Mucosa of stomach (tissue), 1 donor: Measurements from ENCODE around the gene TPD52L3.

ENCODE experiments used
- H3K27me3 ChIP-seq: one replicate; pipeline ENCODE4 v1.7.0; 2013; ENCODE audit warnings: mild to moderate bottlenecking, low read length; ENCODE audit not compliant: control insufficient read depth, insufficient read depth
- H3K36me3 ChIP-seq: one replicate; pipeline ENCODE4 v1.7.0; 2013; ENCODE audit warnings: low read length; ENCODE audit not compliant: control insufficient read depth, insufficient read depth
- H3K4me1 ChIP-seq: one replicate; pipeline ENCODE4 v1.7.0; 2013; ENCODE audit warnings: mild to moderate bottlenecking, low read length; ENCODE audit not compliant: control insufficient read depth, insufficient read depth
- H3K4me3 ChIP-seq: one replicate; pipeline ENCODE4 v1.7.0; 2013; ENCODE audit warnings: low read length
- H3K9ac ChIP-seq: one replicate; pipeline ENCODE4 v1.7.0; 2013; ENCODE audit warnings: mild to moderate bottlenecking, low read length, moderate library complexity
- H3K9me3 ChIP-seq: one replicate; pipeline ENCODE4 v1.7.0; 2013; ENCODE audit warnings: mild to moderate bottlenecking, low read length, moderate library complexity; ENCODE audit not compliant: control insufficient read depth
- donor health status: Pancreatic carcinoma.

Gene TPD52L3

DNA sequence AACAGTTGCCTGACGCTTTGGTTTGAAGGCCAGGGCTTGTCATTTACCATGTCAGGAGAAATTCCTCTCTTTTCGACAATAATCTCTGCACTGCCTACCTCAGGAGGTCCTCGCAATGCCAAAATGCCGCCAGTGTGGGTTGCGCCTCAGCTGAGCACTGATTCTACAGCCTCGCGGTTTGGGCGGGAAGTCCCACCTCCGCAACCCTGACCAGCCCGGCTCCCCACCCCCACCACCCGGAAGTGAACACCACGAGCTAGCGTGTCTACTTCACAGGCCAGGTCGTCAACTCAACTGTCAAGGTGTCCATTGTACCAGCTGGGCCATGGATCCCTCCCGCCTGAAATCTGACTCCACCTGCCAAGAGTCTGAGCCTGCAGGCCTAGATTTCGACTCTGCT lies at the start of gene TPD52L3:
Gene TPD52L3, plus strand, starts transcription at position 273 of the 400 bp plus-strand sequence. CDS start 221 bp downstream, outside the sequence.
- Histone ChIP-seq H3K9ac (no peak within 1 kb of the TSS), H3K4me1 (no peaks in the 10 kb centered on the region), H3K27me3 (no peaks in the 10 kb centered on the region), H3K9me3 (no peaks in the 10 kb centered on the region), H3K36me3 (no peaks in the 10 kb centered on the region), H3K4me3 (no peak within 1 kb of the TSS)

- Histone ChIP-seq H3K4me1 (no peaks in the 10 kb centered on the region), H3K4me3 (no peak overlapping the region), H3K9me3 (no peaks in the 10 kb centered on the region), H3K9ac (no peak overlapping the region), H3K36me3 (no peaks in the 10 kb centered on the region), H3K27me3 (no peaks in the 10 kb centered on the region)
Observed at GRCh38 chr9:6301858-6302257, 26.3 kb upstream of the TPD52L3 start.

GRCh38 chr9:6302417-6302816 lies 25.8 kb upstream of the TPD52L3 start:
- Histone ChIP-seq H3K27me3 (no peaks in the 10 kb centered on the region), H3K36me3 (no peaks in the 10 kb centered on the region), H3K4me1 (no peaks in the 10 kb centered on the region), H3K9ac (no peak overlapping the region), H3K9me3 (no peaks in the 10 kb centered on the region), H3K4me3 (no peak overlapping the region)

- Histone ChIP-seq H3K9ac (no peak overlapping the region), H3K27me3 (no peaks in the 10 kb centered on the region), H3K36me3 (no peaks in the 10 kb centered on the region), H3K4me1 (no peaks in the 10 kb centered on the region), H3K9me3 (no peaks in the 10 kb centered on the region), H3K4me3 (no peak overlapping the region)
Observed at GRCh38 chr9:6304232-6304631, 23.9 kb upstream of the TPD52L3 start.

DNA sequence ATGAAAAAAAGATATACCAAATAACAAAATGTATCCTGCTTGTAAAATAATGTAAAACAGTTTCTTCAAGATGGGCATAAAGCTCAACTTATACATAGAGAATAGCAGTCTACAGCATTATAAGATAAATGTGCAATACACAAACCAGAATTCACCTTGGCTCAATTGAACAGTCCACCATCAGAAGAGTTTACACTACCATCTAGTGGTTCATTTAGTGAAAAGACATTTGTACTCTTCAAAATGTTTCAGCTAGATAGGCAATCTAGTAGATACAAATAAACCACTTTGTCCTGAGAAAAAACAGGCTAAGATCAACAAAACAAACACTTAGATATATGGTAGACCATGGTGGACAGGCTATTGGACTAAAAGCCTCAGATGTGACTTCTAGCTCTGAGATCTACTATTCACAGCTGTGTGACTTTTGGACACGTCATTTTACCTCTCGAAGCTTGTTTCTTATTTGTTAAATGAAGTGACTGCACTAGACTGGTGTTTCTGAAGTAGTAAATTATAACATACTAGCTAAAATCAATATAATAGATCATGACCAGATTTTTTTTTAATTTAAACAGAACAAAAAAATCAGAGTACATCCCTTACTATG lies 22.1 kb upstream of the TPD52L3 start:
- Histone ChIP-seq H3K27me3 (no peaks in the 10 kb centered on the region), H3K4me1 (no peaks in the 10 kb centered on the region), H3K9ac (no peak overlapping the region), H3K9me3 (no peaks in the 10 kb centered on the region), H3K4me3 (no peak overlapping the region), H3K36me3 (no peaks in the 10 kb centered on the region)

DNA sequence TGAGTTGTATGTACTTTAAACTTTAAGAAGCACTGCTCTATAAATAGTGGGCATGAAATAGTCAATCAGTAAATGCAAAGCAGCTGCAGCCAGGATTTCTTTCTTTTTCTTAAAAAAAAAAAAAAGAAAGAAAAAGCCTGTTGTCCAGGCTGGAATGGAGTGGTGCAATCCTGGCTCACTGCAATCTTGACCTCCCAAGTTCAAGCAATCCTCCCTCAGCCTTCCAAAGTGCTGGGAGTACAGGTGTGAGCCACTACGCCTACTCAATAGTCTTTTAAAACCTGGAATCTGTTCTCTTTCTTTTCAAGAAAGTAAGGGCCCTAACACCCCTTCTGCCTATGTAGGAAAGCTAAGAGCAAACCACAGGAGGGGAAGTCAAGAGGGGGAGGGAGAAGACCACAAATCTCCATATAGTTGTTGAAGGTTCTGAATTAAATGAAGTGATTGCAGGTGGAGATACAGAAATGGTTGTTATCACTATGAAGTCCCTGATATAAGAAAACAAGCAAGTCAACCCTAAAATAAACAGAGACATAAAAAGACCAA lies 20.6 kb upstream of the TPD52L3 start:
- no peaks in the 10 kb centered on the region for H3K9me3 ChIP-seq
- no peak overlapping the region for H3K9ac ChIP-seq
- no peaks in the 10 kb centered on the region for H3K36me3 ChIP-seq
- no peaks in the 10 kb centered on the region for H3K27me3 ChIP-seq
- H3K4me3 ChIP-seq: no peak overlapping the region
- no peaks in the 10 kb centered on the region for H3K4me1 ChIP-seq

DNA sequence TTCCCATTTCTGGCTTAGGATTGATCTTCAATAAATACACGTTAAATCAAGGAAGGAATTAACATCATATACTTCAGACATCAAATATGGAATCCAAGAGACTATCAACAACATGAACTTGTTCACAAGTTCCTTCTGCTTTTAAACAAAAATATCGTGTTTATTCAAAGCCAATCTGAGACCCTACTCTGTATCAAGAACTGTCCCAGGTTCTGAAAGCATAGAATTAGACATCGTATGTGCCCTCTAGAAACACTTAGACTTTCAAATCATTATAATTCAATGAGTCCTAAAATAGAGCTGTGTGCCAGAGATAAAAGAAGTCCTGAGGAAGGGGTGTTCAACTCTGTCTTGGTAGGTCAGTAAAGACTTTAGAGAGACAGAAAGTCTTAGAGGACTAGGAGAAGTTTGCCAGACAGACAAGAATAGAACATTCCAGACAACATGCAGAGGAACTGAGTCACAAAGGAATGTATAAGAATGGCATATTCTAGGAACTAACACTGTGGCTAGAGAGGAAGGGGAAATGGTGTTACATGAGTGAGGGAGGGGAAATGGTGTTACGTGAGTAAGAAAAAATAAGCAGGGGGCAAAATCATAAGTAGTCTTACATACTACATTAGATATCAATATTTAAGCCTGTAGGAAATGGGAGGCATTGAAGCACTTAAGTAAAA lies 2.9 kb downstream of the TPD52L3 start:
- Histone ChIP-seq H3K9ac (no peak overlapping the region), H3K9me3 (no peaks in the 10 kb centered on the region), H3K4me3 (no peak overlapping the region), H3K27me3 (no peaks in the 10 kb centered on the region), H3K36me3 (no peaks in the 10 kb centered on the region), H3K4me1 (no peaks in the 10 kb centered on the region)

- no peaks in the 10 kb centered on the region for H3K27me3 ChIP-seq
- H3K9ac ChIP-seq: no peak overlapping the region
- no peaks in the 10 kb centered on the region for H3K9me3 ChIP-seq
- H3K36me3 ChIP-seq: no peaks in the 10 kb centered on the region
- no peaks in the 10 kb centered on the region for H3K4me1 ChIP-seq
- no peak overlapping the region for H3K4me3 ChIP-seq
Observed at GRCh38 chr9:6334305-6334704, 6.1 kb downstream of the TPD52L3 start.

DNA sequence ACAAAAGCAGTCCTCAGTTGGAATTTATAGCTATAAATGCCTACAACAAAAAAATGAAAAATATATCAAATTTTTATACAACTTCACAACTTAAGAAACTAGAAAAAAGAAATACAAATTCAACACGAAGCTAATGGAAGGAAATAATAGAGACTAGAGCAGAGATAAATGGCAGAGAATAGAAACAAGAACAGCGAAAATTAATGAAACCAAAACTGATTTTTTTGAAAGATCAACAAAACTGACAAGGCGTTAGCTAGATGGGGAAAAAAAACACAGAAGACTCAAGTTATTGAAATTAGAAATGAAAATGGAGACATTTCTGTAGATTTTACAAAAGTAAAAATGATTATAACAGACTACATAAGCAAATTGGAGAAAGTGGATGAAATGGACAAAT lies 20.6 kb downstream of the TPD52L3 start:
- H3K27me3 ChIP-seq: no peaks in the 10 kb centered on the region
- no peaks in the 10 kb centered on the region for H3K36me3 ChIP-seq
- H3K4me3 ChIP-seq: no peak overlapping the region
- H3K9ac ChIP-seq: no peak overlapping the region
- no peaks in the 10 kb centered on the region for H3K9me3 ChIP-seq
- no peaks in the 10 kb centered on the region for H3K4me1 ChIP-seq

DNA sequence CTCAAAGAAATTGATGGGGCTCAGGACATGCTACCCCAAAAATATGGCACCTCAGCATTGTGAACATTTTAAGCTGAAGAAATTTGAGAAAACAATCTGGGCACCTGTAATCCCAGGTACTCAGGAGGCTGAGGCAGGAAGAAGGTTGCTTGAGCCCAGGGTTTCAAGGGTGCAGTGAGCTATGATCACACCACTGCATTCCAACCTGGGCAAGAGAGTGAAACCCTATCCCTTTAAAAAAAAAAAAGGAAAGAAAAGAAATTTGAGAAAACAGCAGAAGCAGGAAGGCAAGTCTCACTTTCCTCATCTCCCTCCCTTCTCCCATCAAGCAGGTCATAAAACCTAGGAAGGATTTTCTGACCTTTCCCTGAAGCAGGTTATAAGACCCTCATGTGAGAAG lies 23.6 kb downstream of the TPD52L3 start:
- Histone ChIP-seq H3K27me3 (no peaks in the 10 kb centered on the region), H3K36me3 (no peaks in the 10 kb centered on the region), H3K9me3 (no peaks in the 10 kb centered on the region)

GRCh38 chr9:6354072-6354686 lies 26.0 kb downstream of the TPD52L3 start:
- no peaks in the 10 kb centered on the region for H3K9me3 ChIP-seq
- no peaks in the 10 kb centered on the region for H3K27me3 ChIP-seq
- H3K4me1 ChIP-seq: no peaks in the 10 kb centered on the region
- H3K9ac ChIP-seq: no peak overlapping the region
- H3K36me3 ChIP-seq: no peaks in the 10 kb centered on the region
- no peak overlapping the region for H3K4me3 ChIP-seq

More for the DNA sequence above, 23.6 kb downstream of the TPD52L3 start:
- Histone ChIP-seq H3K4me3 (no peak overlapping the region), H3K4me1 (no peaks in the 10 kb centered on the region), H3K9ac (no peak overlapping the region)

DNA sequence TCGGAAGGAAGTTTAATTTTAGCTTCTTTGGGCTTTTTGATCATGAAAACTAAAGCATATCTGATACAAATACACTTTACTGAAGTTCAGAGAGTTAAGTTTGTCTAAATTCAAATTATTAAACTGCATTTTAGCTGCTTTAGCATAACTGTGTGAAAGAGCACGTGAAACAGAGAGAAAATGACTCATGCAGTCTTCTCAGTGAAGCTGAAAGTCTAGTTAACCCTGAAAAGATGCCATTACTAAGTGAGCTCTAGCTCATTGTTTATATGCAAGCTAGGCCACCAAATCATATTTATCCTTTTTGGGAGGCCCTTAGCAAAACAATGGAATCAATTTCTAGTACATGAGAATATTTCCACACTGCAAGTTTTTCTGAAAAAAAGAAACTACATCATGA lies 27.6 kb downstream of the TPD52L3 start:
- Histone ChIP-seq H3K9ac (no peak overlapping the region), H3K4me3 (no peak overlapping the region), H3K9me3 (no peaks in the 10 kb centered on the region), H3K27me3 (no peaks in the 10 kb centered on the region), H3K36me3 (no peaks in the 10 kb centered on the region), H3K4me1 (no peaks in the 10 kb centered on the region)
